ENCODE results near the gene BNC2. TPM values are rescaled to one million over a fixed set of nuclear protein-coding genes. Genes with fewer than 3 reads are reported as not detected.

The BNC2 gene
- total and polyA plus RNA-seq, 2 of the 4 experiments (the other 2 are of a cell fraction), result 15.5 to 45.2 TPM

DNA sequence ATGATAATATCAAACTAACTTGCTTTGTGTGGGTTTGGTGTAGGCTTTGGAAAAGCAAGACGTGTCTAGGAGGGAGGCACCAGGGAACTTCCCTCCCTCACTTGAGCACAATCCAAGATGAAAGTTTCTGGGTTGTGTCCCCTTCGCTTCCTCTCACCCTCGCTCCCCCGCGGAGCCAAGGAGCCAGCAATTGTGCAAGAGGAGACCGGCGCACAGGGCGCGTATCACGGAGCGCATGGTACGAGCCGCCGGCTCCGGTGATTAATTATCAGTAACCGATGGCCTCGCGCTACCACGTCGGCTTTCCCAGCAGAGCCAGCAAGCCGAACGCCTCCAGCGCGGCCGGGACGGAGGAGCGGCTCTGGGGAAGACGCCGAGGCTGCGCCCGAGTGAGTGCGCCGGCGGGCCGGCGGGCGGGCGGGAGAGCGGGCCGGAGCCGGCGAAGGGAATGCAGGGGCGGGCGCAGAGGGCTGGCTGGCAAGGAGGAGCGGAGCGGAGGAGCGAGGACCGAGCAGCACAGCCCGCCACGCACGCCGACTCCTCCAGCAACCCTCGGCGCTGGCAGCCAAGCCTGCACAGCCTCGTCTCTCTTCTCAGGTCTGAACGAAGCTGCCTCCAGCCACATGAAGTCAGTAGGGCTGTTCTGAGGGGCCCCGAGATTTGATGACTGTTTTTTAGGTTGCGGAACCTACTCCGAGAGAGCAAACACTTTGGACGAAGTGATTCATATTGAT, 143.6 kb downstream of the BNC2 start:
- H2BK120ac ChIP-seq (ENCODE audit: low read depth, low read length), result peak overlapping the region; percentile 94
- peak overlapping the region; percentile 62 for H3K4me3 ChIP-seq (ENCODE audit: insufficient read depth, low read depth, low read length)
- peaks cover 12% of the 10 kb centered on the region for H3K4me1 ChIP-seq (ENCODE audit: control insufficient read depth, insufficient read depth, low read length)
- peaks cover 2% of the 10 kb centered on the region; the same call in 1 of the 2 replicates for H3K9me1 ChIP-seq (ENCODE audit: insufficient read depth, low read length)
- H3K9me3 ChIP-seq (ENCODE audit: control insufficient read depth, insufficient read depth, low read length), result no peaks in the 10 kb centered on the region
- in situ Hi-C loops (cut with MboI; ENCODE audit: low sequenced_read_pairs) (no loop called here), dilution Hi-C loops (cut with HindIII; ENCODE audit: low sequenced_read_pairs, unreplicated experiment) (no loop called here), intact Hi-C loops (cut with micrococcal nuclease) (loop anchor here (1.0 to 10.0 kb wide), 8 partner anchors 100 to 738 kb away; no protein-coding TSS in a partner anchor)
- peak overlapping the region; percentile 91 for H3K18ac ChIP-seq (ENCODE audit: low read depth, low read length)
- peak overlapping the region; percentile 72 for H4K5ac ChIP-seq (ENCODE audit: low read depth, low read length)
- peak overlapping the region; percentile 94 for H3K14ac ChIP-seq (replicated peaks; ENCODE audit: low read depth, low read length)
- ChIA-PET CTCF (interaction anchor here (0.5 to 0.6 kb wide), 3 partner anchors 87 to 501 kb away, joined by 3 to 5 read pairs (median 4); no protein-coding TSS in a partner anchor), POLR2A (ENCODE audit: unreplicated experiment) (interaction anchor here (1.5 kb wide), 1 partner anchor 100 kb away, joined by 3 read pairs; no protein-coding TSS in a partner anchor)
- peak overlapping the region; percentile 95 for H4K91ac ChIP-seq (ENCODE audit: insufficient read depth, low read depth, low read length)
- ATAC-seq (ENCODE audit: low read depth), result peak; percentile 83
- peak overlapping the region; percentile 95 for H2BK5ac ChIP-seq (ENCODE audit: low read depth, low read length, poor library complexity, severe bottlenecking)
- peak; percentile 83 for DNase-seq
- peak overlapping the region; percentile 83 for H3K4me2 ChIP-seq (ENCODE audit: low read depth, low read length)
- H3K79me1 ChIP-seq (ENCODE audit: low read depth in 1 of 2, low read length in 2 of 2), result peaks cover 0 to 43% of the 10 kb centered on the region in 2 experiments
- peak overlapping the region; percentile 98 for H3K9ac ChIP-seq (ENCODE audit: low read depth, low read length)
- no peaks in the 10 kb centered on the region for H3K27me3 ChIP-seq (ENCODE audit: control insufficient read depth, insufficient read depth, low read length)
- H2AK5ac ChIP-seq (ENCODE audit: low read depth, low read length), result peak overlapping the region; percentile 59
- peak overlapping the region; percentile 97 for H3K27ac ChIP-seq (ENCODE audit: insufficient read depth, low read length)
- peak overlapping the region; percentile 92 for H3K56ac ChIP-seq (ENCODE audit: extremely low read depth, insufficient read depth, low read length)
- peak overlapping the region; percentile 98 for H3K23ac ChIP-seq (ENCODE audit: low read depth, low read length)
- peaks cover 3% of the 10 kb centered on the region; the same call in 1 of the 2 replicates for H3K36me3 ChIP-seq (ENCODE audit: control insufficient read depth, insufficient read depth, low read length)
- no peaks in the 10 kb centered on the region for H4K20me1 ChIP-seq (ENCODE audit: insufficient read depth, low read length)
- peak overlapping the region; percentile 31; the same call in 2 of the 3 replicates for H2BK15ac ChIP-seq (ENCODE audit: low read depth, low read length)
- H2AFZ ChIP-seq (replicated peaks; ENCODE audit: low read length, poor library complexity), result peak overlapping the region; percentile 88
- no TSS peak for BruUV-seq (replicated peaks)
- H2AK9ac ChIP-seq (replicated peaks; ENCODE audit: low read depth, low read length, poor library complexity), result peak overlapping the region; percentile 59
- peak overlapping the region; percentile 14 to 91 for H4K8ac ChIP-seq (ENCODE audit: low read depth in 2 of 2, low read length in 2 of 2)
- peak overlapping the region; percentile 86 for H2BK20ac ChIP-seq (ENCODE audit: low read depth, low read length)
- peak overlapping the region; percentile 96 for H3K4ac ChIP-seq (ENCODE audit: low read depth, low read length)
- WGBS, 2 experiments (ENCODE audit: extremely low coverage in 2 of 2, insufficient read length in 1 of 2), result 1% methylated on average over 36 of the region's 60 CpGs; no CpG with 5 or more reads in 1 of the 2 experiments
- no peak for TF ChIP-seq MAFK (IDR thresholded peaks at IDR 0.05; ENCODE audit: low read depth, low read length)
- TF ChIP-seq RCOR1 (IDR thresholded peaks at IDR 0.05; ENCODE audit: insufficient replicate concordance, low read length), result no peak
- TF ChIP-seq, protein P1, sequence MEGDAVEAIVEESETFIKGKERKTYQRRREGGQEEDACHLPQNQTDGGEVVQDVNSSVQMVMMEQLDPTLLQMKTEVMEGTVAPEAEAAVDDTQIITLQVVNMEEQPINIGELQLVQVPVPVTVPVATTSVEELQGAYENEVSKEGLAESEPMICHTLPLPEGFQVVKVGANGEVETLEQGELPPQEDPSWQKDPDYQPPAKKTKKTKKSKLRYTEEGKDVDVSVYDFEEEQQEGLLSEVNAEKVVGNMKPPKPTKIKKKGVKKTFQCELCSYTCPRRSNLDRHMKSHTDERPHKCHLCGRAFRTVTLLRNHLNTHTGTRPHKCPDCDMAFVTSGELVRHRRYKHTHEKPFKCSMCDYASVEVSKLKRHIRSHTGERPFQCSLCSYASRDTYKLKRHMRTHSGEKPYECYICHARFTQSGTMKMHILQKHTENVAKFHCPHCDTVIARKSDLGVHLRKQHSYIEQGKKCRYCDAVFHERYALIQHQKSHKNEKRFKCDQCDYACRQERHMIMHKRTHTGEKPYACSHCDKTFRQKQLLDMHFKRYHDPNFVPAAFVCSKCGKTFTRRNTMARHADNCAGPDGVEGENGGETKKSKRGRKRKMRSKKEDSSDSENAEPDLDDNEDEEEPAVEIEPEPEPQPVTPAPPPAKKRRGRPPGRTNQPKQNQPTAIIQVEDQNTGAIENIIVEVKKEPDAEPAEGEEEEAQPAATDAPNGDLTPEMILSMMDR (conservative IDR thresholded peaks at IDR 0.05; ENCODE audit: low read depth, low read length), result no peak
- peak; percentile 72 for TF ChIP-seq POLR2A (IDR thresholded peaks at IDR 0.05; ENCODE audit: low read depth, low read length)
- no peak; the same call in 1 of the 2 replicates for TF ChIP-seq SMC3 (IDR thresholded peaks at IDR 0.05; ENCODE audit: low read depth, low read length)
- peak; percentile 35; the same call in 1 of the 2 replicates for TF ChIP-seq MXI1 (IDR thresholded peaks at IDR 0.05; ENCODE audit: borderline replicate concordance, low read depth, low read length)
- TF ChIP-seq MAZ (IDR thresholded peaks at IDR 0.05; ENCODE audit: borderline replicate concordance, low read depth, low read length), result 0 out of 2 replicates have a peak, but pooled peaks have one; percentile 8
- peak; percentile 98 for TF ChIP-seq CEBPB (IDR thresholded peaks at IDR 0.05; ENCODE audit: low read depth, low read length)
- TF ChIP-seq BHLHE40 (IDR thresholded peaks at IDR 0.05; ENCODE audit: low read depth, low read length), result no peak
- TF ChIP-seq FOS (IDR thresholded peaks at IDR 0.05; ENCODE audit: low read depth, low read length), result no peak
- 0 out of 2 replicates have a peak, but pooled peaks have one; percentile 68 for TF ChIP-seq CHD1 (IDR thresholded peaks at IDR 0.05; ENCODE audit: low read depth, low read length)
- no peak for TF ChIP-seq NFE2L2 (IDR thresholded peaks at IDR 0.05; ENCODE audit: low read depth, low read length)
- no peak for TF ChIP-seq RAD21 (IDR thresholded peaks at IDR 0.05; ENCODE audit: low read length)
- TF ChIP-seq, protein P2, sequence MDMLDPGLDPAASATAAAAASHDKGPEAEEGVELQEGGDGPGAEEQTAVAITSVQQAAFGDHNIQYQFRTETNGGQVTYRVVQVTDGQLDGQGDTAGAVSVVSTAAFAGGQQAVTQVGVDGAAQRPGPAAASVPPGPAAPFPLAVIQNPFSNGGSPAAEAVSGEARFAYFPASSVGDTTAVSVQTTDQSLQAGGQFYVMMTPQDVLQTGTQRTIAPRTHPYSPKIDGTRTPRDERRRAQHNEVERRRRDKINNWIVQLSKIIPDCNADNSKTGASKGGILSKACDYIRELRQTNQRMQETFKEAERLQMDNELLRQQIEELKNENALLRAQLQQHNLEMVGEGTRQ (IDR thresholded peaks at IDR 0.05; ENCODE audit: low read depth, low read length), result 0 out of 2 replicates have a peak, but pooled peaks have one; percentile 13
- no peak for TF ChIP-seq RFX5 (IDR thresholded peaks at IDR 0.05; ENCODE audit: low read depth, low read length)
